HG03196 (cell line): ENCODE data around the gene EXD3.

Experiments
- ATAC-seq: cut with Tn5 transposase; IDR thresholded peaks from one replicate; pipeline ENCODE4 v1.9.1; 2021; ENCODE audit not compliant: unreplicated experiment

The EXD3 gene

GRCh38 chr9:137367506-137368430 is 55.2 kb downstream of the EXD3 start:
- no peak for ATAC-seq

- ATAC-seq, result no peak
Measured at GRCh38 chr9:137366891-137367381, 56.0 kb downstream of the EXD3 start.

GRCh38 chr9:137366445-137366810 is 56.5 kb downstream of the EXD3 start:
- ATAC-seq, result no peak

- ATAC-seq, result no peak
Measured at GRCh38 chr9:137365552-137366444, 57.2 kb downstream of the EXD3 start.

GRCh38 chr9:137365056-137365455 is 57.9 kb downstream of the EXD3 start:
- ATAC-seq, result no peak

GRCh38 chr9:137359850-137360249 is 63.1 kb downstream of the EXD3 start:
- no peak for ATAC-seq

GRCh38 chr9:137358126-137358525 is 64.8 kb downstream of the EXD3 start:
- ATAC-seq, result no peak

- no peak for ATAC-seq
Measured at GRCh38 chr9:137357166-137357565, 65.8 kb downstream of the EXD3 start.

- no peak for ATAC-seq
Measured at GRCh38 chr9:137355761-137356365, 67.1 kb downstream of the EXD3 start.

- ATAC-seq, result no peak
Measured at GRCh38 chr9:137354845-137355760, 67.9 kb downstream of the EXD3 start.

- no peak for ATAC-seq
Measured at GRCh38 chr9:137354153-137354844, 68.7 kb downstream of the EXD3 start.

GRCh38 chr9:137353223-137354152 is 69.5 kb downstream of the EXD3 start:
- ATAC-seq, result no peak

- no peak for ATAC-seq
Measured at GRCh38 chr9:137352511-137353222, 70.3 kb downstream of the EXD3 start.

- ATAC-seq, result no peak
Measured at GRCh38 chr9:137351781-137352501, 71.0 kb downstream of the EXD3 start.

GRCh38 chr9:137350696-137351584 is 72.0 kb downstream of the EXD3 start:
- ATAC-seq, result no peak

GRCh38 chr9:137349471-137350033 is 73.4 kb downstream of the EXD3 start:
- no peak for ATAC-seq
